ENCODE data around the gene CCDC102A.

CCDC102A gene

GRCh38 chr16:57517397-57518367 lies 18.7 kb downstream of the CCDC102A start:
- H3K23ac ChIP-seq (ENCODE audit: low read length): no peak overlapping the region
- H2AK5ac ChIP-seq (ENCODE audit: low read length): no peak overlapping the region
- H3K79me2 ChIP-seq (ENCODE audit: control insufficient read depth, insufficient read depth, low read length): no peaks in the 10 kb centered on the region
- H3K9ac ChIP-seq (ENCODE audit: low read length): no peak overlapping the region
- no peak overlapping the region for H3K18ac ChIP-seq (ENCODE audit: low read length)
- H3K4me3 ChIP-seq (ENCODE audit: low read length): no peak overlapping the region
- no peak overlapping the region for H3K4ac ChIP-seq (ENCODE audit: low read depth, low read length)
- H4K5ac ChIP-seq (ENCODE audit: low read length): no peak overlapping the region
- no peaks in the 10 kb centered on the region for H3K79me1 ChIP-seq (ENCODE audit: low read length)
- H2BK15ac ChIP-seq (replicated peaks; ENCODE audit: low read depth): no peak overlapping the region
- H2BK120ac ChIP-seq (ENCODE audit: low read depth, low read length): no peak overlapping the region
- no peak overlapping the region for H3K56ac ChIP-seq (ENCODE audit: low read length)
- H3K36me3 ChIP-seq (ENCODE audit: control insufficient read depth, insufficient read depth, low read length): no peaks in the 10 kb centered on the region
- no peaks in the 10 kb centered on the region for H3K27me3 ChIP-seq (ENCODE audit: insufficient read depth, low read length, poor library complexity)
- no peak overlapping the region for H2BK5ac ChIP-seq (ENCODE audit: low read length)
- WGBS (ENCODE audit: extremely low coverage, insufficient coverage, low lambda C conversion rate): no CpG with 5 or more reads among the region's 31 CpGs
- no peak overlapping the region for H3K27ac ChIP-seq (ENCODE audit: low read depth, low read length)
- DNase-seq: no peak
- H3K4me1 ChIP-seq (ENCODE audit: control insufficient read depth, low read depth, low read length): no peaks in the 10 kb centered on the region
- H4K8ac ChIP-seq (ENCODE audit: low read depth, low read length): no peak overlapping the region
- no peak overlapping the region for H3K4me2 ChIP-seq (ENCODE audit: low read length)

- no peak overlapping the region for H4K5ac ChIP-seq (ENCODE audit: low read length)
- no peak overlapping the region for H3K56ac ChIP-seq (ENCODE audit: low read length)
- H3K27ac ChIP-seq (ENCODE audit: low read depth, low read length): no peak overlapping the region
- no peak for DNase-seq
- H2BK5ac ChIP-seq (ENCODE audit: low read length): no peak overlapping the region
- no peak overlapping the region for H3K4me3 ChIP-seq (ENCODE audit: low read length)
- H3K4me2 ChIP-seq (ENCODE audit: low read length): no peak overlapping the region
- no peak overlapping the region for H3K9ac ChIP-seq (ENCODE audit: low read length)
- no peak overlapping the region for H4K8ac ChIP-seq (ENCODE audit: low read depth, low read length)
- H3K27me3 ChIP-seq (ENCODE audit: insufficient read depth, low read length, poor library complexity): no peaks in the 10 kb centered on the region
- no peak overlapping the region for H3K18ac ChIP-seq (ENCODE audit: low read length)
- H3K4ac ChIP-seq (ENCODE audit: low read depth, low read length): no peak overlapping the region
- H3K36me3 ChIP-seq (ENCODE audit: control insufficient read depth, insufficient read depth, low read length): no peaks in the 10 kb centered on the region
- H3K23ac ChIP-seq (ENCODE audit: low read length): no peak overlapping the region
- H2BK15ac ChIP-seq (replicated peaks; ENCODE audit: low read depth): no peak overlapping the region
- WGBS (ENCODE audit: extremely low coverage, insufficient coverage, low lambda C conversion rate): no CpG with 5 or more reads among the region's 3 CpGs
- H3K79me1 ChIP-seq (ENCODE audit: low read length): no peaks in the 10 kb centered on the region
- no peak overlapping the region for H2BK120ac ChIP-seq (ENCODE audit: low read depth, low read length)
- H2AK5ac ChIP-seq (ENCODE audit: low read length): no peak overlapping the region
- H3K79me2 ChIP-seq (ENCODE audit: control insufficient read depth, insufficient read depth, low read length): no peaks in the 10 kb centered on the region
- no peaks in the 10 kb centered on the region for H3K4me1 ChIP-seq (ENCODE audit: control insufficient read depth, low read depth, low read length)
These were observed 19.6 kb downstream of the CCDC102A start for GRCh38 chr16:57516773-57517172.

GRCh38 chr16:57516176-57516725 lies 20.1 kb downstream of the CCDC102A start:
- DNase-seq: no peak
- H3K79me1 ChIP-seq (ENCODE audit: low read length): no peaks in the 10 kb centered on the region
- no peaks in the 10 kb centered on the region for H3K36me3 ChIP-seq (ENCODE audit: control insufficient read depth, insufficient read depth, low read length)
- H3K27ac ChIP-seq (ENCODE audit: low read depth, low read length): no peak overlapping the region
- H3K4me2 ChIP-seq (ENCODE audit: low read length): no peak overlapping the region
- H3K4me1 ChIP-seq (ENCODE audit: control insufficient read depth, low read depth, low read length): no peaks in the 10 kb centered on the region
- no peak overlapping the region for H3K18ac ChIP-seq (ENCODE audit: low read length)
- no peak overlapping the region for H2AK5ac ChIP-seq (ENCODE audit: low read length)
- no CpG with 5 or more reads among the region's 10 CpGs for WGBS (ENCODE audit: extremely low coverage, insufficient coverage, low lambda C conversion rate)
- H2BK15ac ChIP-seq (replicated peaks; ENCODE audit: low read depth): no peak overlapping the region
- no peak overlapping the region for H3K56ac ChIP-seq (ENCODE audit: low read length)
- no peak overlapping the region for H2BK5ac ChIP-seq (ENCODE audit: low read length)
- H4K8ac ChIP-seq (ENCODE audit: low read depth, low read length): no peak overlapping the region
- H2BK120ac ChIP-seq (ENCODE audit: low read depth, low read length): no peak overlapping the region
- no peak overlapping the region for H3K9ac ChIP-seq (ENCODE audit: low read length)
- no peaks in the 10 kb centered on the region for H3K79me2 ChIP-seq (ENCODE audit: control insufficient read depth, insufficient read depth, low read length)
- no peak overlapping the region for H4K5ac ChIP-seq (ENCODE audit: low read length)
- H3K27me3 ChIP-seq (ENCODE audit: insufficient read depth, low read length, poor library complexity): no peaks in the 10 kb centered on the region
- no peak overlapping the region for H3K23ac ChIP-seq (ENCODE audit: low read length)
- no peak overlapping the region for H3K4me3 ChIP-seq (ENCODE audit: low read length)
- H3K4ac ChIP-seq (ENCODE audit: low read depth, low read length): no peak overlapping the region

GRCh38 chr16:57514791-57515600 lies 21.4 kb downstream of the CCDC102A start:
- Histone ChIP-seq H3K79me2 (ENCODE audit: control insufficient read depth, insufficient read depth, low read length) (no peaks in the 10 kb centered on the region), H3K4me2 (ENCODE audit: low read length) (no peak overlapping the region), H3K9ac (ENCODE audit: low read length) (peak overlapping the region; percentile 21), H2BK15ac (replicated peaks; ENCODE audit: low read depth) (no peak overlapping the region), H2BK120ac (ENCODE audit: low read depth, low read length) (no peak overlapping the region), H2AK5ac (ENCODE audit: low read length) (no peak overlapping the region), H3K79me1 (ENCODE audit: low read length) (no peaks in the 10 kb centered on the region), H3K4me3 (ENCODE audit: low read length) (no peak overlapping the region), H3K4me1 (ENCODE audit: control insufficient read depth, low read depth, low read length) (no peaks in the 10 kb centered on the region), H3K23ac (ENCODE audit: low read length) (no peak overlapping the region), H3K56ac (ENCODE audit: low read length) (peak overlapping the region; percentile 47), H4K5ac (ENCODE audit: low read length) (no peak overlapping the region), H2BK5ac (ENCODE audit: low read length) (no peak overlapping the region), H3K27ac (ENCODE audit: low read depth, low read length) (peak overlapping the region; percentile 3), H3K4ac (ENCODE audit: low read depth, low read length) (no peak overlapping the region), H4K8ac (ENCODE audit: low read depth, low read length) (no peak overlapping the region), H3K27me3 (ENCODE audit: insufficient read depth, low read length, poor library complexity) (no peaks in the 10 kb centered on the region), H3K18ac (ENCODE audit: low read length) (no peak overlapping the region), H3K36me3 (ENCODE audit: control insufficient read depth, insufficient read depth, low read length) (no peaks in the 10 kb centered on the region)
- DNase-seq: peak; percentile 55
- no CpG with 5 or more reads among the region's 23 CpGs for WGBS (ENCODE audit: extremely low coverage, insufficient coverage, low lambda C conversion rate)

- Histone ChIP-seq H2BK15ac (replicated peaks; ENCODE audit: low read depth) (no peak overlapping the region), H3K23ac (ENCODE audit: low read length) (no peak overlapping the region), H3K4me1 (ENCODE audit: control insufficient read depth, low read depth, low read length) (no peaks in the 10 kb centered on the region), H2BK5ac (ENCODE audit: low read length) (no peak overlapping the region), H4K8ac (ENCODE audit: low read depth, low read length) (no peak overlapping the region), H3K4me3 (ENCODE audit: low read length) (no peak overlapping the region), H3K4ac (ENCODE audit: low read depth, low read length) (no peak overlapping the region), H3K4me2 (ENCODE audit: low read length) (no peak overlapping the region), H3K56ac (ENCODE audit: low read length) (no peak overlapping the region), H3K36me3 (ENCODE audit: control insufficient read depth, insufficient read depth, low read length) (no peaks in the 10 kb centered on the region), H2AK5ac (ENCODE audit: low read length) (no peak overlapping the region), H2BK120ac (ENCODE audit: low read depth, low read length) (no peak overlapping the region), H3K18ac (ENCODE audit: low read length) (no peak overlapping the region), H3K79me2 (ENCODE audit: control insufficient read depth, insufficient read depth, low read length) (no peaks in the 10 kb centered on the region), H3K9ac (ENCODE audit: low read length) (no peak overlapping the region), H4K5ac (ENCODE audit: low read length) (no peak overlapping the region), H3K27me3 (ENCODE audit: insufficient read depth, low read length, poor library complexity) (no peaks in the 10 kb centered on the region), H3K79me1 (ENCODE audit: low read length) (no peaks in the 10 kb centered on the region), H3K27ac (ENCODE audit: low read depth, low read length) (no peak overlapping the region)
- no peak for DNase-seq
- WGBS (ENCODE audit: extremely low coverage, insufficient coverage, low lambda C conversion rate): no CpG with 5 or more reads among the region's 4 CpGs
These were observed 22.0 kb downstream of the CCDC102A start for GRCh38 chr16:57514371-57514770.
